Liver (tissue), 3 donors: Measurements from ENCODE around the gene FBXL4.

Experiments used
- CTCF ChIP-seq: fragments of 150-350 bp; IDR thresholded peaks from 2 replicates; pipeline ENCODE4 v1.5.1; 2017; ENCODE audit warnings: improper control_type of control experiment, low read depth, low read length; ENCODE audit not compliant: missing input control
- EGR1 ChIP-seq, 2 donors: IDR thresholded peaks; 2 replicates each; pipeline ENCODE4 v1.6.1; 2016 to 2018; ENCODE audit warnings: antibody characterized with exemption in 2 of 2, low read depth in 2 of 2
- FOXA1 ChIP-seq: IDR thresholded peaks from 2 replicates; pipeline ENCODE4 v1.6.1; 2016; ENCODE audit warnings: antibody characterized with exemption
- GABPA ChIP-seq, 2 donors: IDR thresholded peaks in 1 of 2; conservative IDR thresholded peaks in 1 of 2; 2 replicates each; pipeline ENCODE4 v1.6.1; 2016; ENCODE audit warnings: antibody characterized with exemption in 2 of 2, mild to moderate bottlenecking in 1 of 2, moderate library complexity in 1 of 2
- JUND ChIP-seq, 2 donors: IDR thresholded peaks; 2 replicates each; pipeline ENCODE4 v1.6.1; 2016; ENCODE audit warnings: antibody characterized with exemption in 2 of 2
- NR2F2 ChIP-seq: IDR thresholded peaks from 2 replicates; pipeline ENCODE4 v1.6.1; 2016; ENCODE audit warnings: antibody characterized with exemption
- RAD21 ChIP-seq, 2 donors: IDR thresholded peaks; 2 replicates each; pipeline ENCODE4 v1.6.1; 2016; ENCODE audit warnings: antibody characterized with exemption in 2 of 2, mild to moderate bottlenecking in 2 of 2
- RXRA ChIP-seq, 2 donors: IDR thresholded peaks; 2 replicates each; pipeline ENCODE4 v1.6.1; 2017 to 2018; ENCODE audit warnings: antibody characterized with exemption in 2 of 2, mild to moderate bottlenecking in 1 of 2
- SP1 ChIP-seq: IDR thresholded peaks from 2 replicates; pipeline ENCODE4 v1.6.1; 2018; ENCODE audit warnings: antibody characterized with exemption, mild to moderate bottlenecking
- TAF1 ChIP-seq: conservative IDR thresholded peaks from 2 replicates; pipeline ENCODE4 v1.6.1; 2016; ENCODE audit warnings: antibody characterized with exemption, mild to moderate bottlenecking
- YY1 ChIP-seq: IDR thresholded peaks from 2 replicates; pipeline ENCODE4 v1.6.1; 2016; ENCODE audit warnings: antibody characterized with exemption, mild to moderate bottlenecking
- TF ChIP-seq, protein P1 (sequence below): IDR thresholded peaks from 2 replicates; pipeline ENCODE4 v1.6.1; 2016; ENCODE audit warnings: antibody characterized with exemption
- TF ChIP-seq, protein P2 (sequence below): IDR thresholded peaks from 2 replicates; pipeline ENCODE4 v1.6.1; 2016; ENCODE audit warnings: antibody characterized with exemption, mild to moderate bottlenecking
- TF ChIP-seq, protein P3 (sequence below): IDR thresholded peaks from 2 replicates; pipeline ENCODE4 v1.6.1; 2016; ENCODE audit warnings: antibody characterized with exemption
- donor health status: healthy.
- donor health status: healthy.

DNA sequence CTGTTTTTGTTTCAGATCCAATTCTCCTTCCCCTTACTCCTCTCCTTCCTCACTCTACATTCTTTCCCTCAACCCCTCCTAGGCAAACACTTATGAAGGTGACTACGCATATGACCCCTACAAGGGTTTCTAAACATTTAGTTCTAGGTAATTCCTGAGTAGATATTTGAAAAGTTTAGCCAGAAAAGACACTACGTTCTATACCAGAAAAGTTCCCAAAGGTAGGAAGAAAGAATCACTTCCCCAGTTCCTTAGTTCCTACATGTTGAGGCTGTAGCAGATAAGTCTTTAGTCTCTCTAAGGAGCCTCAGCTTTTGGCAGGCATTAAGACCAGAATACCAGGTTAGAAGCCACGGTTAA lies 101.7 kb downstream of the FBXL4 start:
- no peak for TF ChIP-seq YY1
- TF ChIP-seq CTCF, result no peak
- no peak for TF ChIP-seq NR2F2
- TF ChIP-seq, protein P1, sequence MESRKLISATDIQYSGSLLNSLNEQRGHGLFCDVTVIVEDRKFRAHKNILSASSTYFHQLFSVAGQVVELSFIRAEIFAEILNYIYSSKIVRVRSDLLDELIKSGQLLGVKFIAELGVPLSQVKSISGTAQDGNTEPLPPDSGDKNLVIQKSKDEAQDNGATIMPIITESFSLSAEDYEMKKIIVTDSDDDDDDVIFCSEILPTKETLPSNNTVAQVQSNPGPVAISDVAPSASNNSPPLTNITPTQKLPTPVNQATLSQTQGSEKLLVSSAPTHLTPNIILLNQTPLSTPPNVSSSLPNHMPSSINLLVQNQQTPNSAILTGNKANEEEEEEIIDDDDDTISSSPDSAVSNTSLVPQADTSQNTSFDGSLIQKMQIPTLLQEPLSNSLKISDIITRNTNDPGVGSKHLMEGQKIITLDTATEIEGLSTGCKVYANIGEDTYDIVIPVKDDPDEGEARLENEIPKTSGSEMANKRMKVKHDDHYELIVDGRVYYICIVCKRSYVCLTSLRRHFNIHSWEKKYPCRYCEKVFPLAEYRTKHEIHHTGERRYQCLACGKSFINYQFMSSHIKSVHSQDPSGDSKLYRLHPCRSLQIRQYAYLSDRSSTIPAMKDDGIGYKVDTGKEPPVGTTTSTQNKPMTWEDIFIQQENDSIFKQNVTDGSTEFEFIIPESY, result no peak
- TF ChIP-seq EGR1 (IDR thresholded peaks at IDR 0.05; ENCODE audit: low read depth in 2 of 2), result no peak
- no peak for TF ChIP-seq TAF1
- TF ChIP-seq JUND (IDR thresholded peaks at IDR 0.05), result no peak
- TF ChIP-seq RAD21 (IDR thresholded peaks at IDR 0.05), result no peak
- TF ChIP-seq, protein P2, sequence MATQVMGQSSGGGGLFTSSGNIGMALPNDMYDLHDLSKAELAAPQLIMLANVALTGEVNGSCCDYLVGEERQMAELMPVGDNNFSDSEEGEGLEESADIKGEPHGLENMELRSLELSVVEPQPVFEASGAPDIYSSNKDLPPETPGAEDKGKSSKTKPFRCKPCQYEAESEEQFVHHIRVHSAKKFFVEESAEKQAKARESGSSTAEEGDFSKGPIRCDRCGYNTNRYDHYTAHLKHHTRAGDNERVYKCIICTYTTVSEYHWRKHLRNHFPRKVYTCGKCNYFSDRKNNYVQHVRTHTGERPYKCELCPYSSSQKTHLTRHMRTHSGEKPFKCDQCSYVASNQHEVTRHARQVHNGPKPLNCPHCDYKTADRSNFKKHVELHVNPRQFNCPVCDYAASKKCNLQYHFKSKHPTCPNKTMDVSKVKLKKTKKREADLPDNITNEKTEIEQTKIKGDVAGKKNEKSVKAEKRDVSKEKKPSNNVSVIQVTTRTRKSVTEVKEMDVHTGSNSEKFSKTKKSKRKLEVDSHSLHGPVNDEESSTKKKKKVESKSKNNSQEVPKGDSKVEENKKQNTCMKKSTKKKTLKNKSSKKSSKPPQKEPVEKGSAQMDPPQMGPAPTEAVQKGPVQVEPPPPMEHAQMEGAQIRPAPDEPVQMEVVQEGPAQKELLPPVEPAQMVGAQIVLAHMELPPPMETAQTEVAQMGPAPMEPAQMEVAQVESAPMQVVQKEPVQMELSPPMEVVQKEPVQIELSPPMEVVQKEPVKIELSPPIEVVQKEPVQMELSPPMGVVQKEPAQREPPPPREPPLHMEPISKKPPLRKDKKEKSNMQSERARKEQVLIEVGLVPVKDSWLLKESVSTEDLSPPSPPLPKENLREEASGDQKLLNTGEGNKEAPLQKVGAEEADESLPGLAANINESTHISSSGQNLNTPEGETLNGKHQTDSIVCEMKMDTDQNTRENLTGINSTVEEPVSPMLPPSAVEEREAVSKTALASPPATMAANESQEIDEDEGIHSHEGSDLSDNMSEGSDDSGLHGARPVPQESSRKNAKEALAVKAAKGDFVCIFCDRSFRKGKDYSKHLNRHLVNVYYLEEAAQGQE, result no peak
- TF ChIP-seq GABPA (IDR thresholded peaks at IDR 0.05 in 1 of 2, conservative IDR thresholded peaks at IDR 0.05 in 1 of 2), result no peak
- no peak for TF ChIP-seq SP1
- TF ChIP-seq, protein P3, sequence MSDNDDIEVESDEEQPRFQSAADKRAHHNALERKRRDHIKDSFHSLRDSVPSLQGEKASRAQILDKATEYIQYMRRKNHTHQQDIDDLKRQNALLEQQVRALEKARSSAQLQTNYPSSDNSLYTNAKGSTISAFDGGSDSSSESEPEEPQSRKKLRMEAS, result no peak
- no peak for TF ChIP-seq FOXA1
- no peak for TF ChIP-seq RXRA (IDR thresholded peaks at IDR 0.05)
